Esophagus muscularis mucosa (tissue), 4 donors: ENCODE data around the gene LYPD4.

Source experiments
- EP300 ChIP-seq: sonication (generic); formaldehyde crosslinking; IDR thresholded peaks from one replicate; pipeline ENCODE4 v1.6.1; 2017; ENCODE audit warnings: antibody characterized with exemption
- POLR2A ChIP-seq: fragments of 450-650 bp; IDR thresholded peaks from one replicate; pipeline ENCODE4 v1.6.1; 2017; ENCODE audit warnings: antibody characterized with exemption, moderate library complexity, mild to moderate bottlenecking, low read depth
- POLR2AphosphoS5 ChIP-seq, 2 donors: sonication (generic); formaldehyde crosslinking; IDR thresholded peaks; one replicate each; pipeline ENCODE4 v1.6.1; 2017; ENCODE audit warnings: antibody characterized with exemption in 2 of 2
- TF ChIP-seq, protein P1 (sequence below), 3 experiments: fragments of 200-600 bp in 2 of 3; fragments of 450-650 bp in 1 of 3; sonication (generic) in 2 of 3; IDR thresholded peaks; one replicate each; pipeline ENCODE4 v1.5.1; 2017 to 2019; ENCODE audit warnings: antibody characterized with exemption in 3 of 3, mild to moderate bottlenecking in 2 of 3, moderate library complexity in 1 of 3

DNA sequence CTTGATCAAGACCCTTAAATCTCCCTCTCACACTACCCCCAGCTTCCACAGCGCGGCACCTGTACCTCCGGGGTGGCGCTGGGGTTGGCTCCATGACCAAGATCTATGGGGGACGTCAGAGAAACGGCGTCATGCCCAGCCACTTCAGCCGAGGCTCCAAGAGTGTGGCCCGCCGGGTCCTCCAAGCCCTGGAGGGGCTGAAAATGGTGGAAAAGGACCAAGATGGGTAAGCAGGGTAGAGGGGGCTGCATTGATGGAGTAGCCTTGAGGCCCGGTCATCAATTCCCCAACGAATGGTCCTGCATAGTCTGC, 24.5 kb upstream of the LYPD4 start:
- TF ChIP-seq, protein P1, sequence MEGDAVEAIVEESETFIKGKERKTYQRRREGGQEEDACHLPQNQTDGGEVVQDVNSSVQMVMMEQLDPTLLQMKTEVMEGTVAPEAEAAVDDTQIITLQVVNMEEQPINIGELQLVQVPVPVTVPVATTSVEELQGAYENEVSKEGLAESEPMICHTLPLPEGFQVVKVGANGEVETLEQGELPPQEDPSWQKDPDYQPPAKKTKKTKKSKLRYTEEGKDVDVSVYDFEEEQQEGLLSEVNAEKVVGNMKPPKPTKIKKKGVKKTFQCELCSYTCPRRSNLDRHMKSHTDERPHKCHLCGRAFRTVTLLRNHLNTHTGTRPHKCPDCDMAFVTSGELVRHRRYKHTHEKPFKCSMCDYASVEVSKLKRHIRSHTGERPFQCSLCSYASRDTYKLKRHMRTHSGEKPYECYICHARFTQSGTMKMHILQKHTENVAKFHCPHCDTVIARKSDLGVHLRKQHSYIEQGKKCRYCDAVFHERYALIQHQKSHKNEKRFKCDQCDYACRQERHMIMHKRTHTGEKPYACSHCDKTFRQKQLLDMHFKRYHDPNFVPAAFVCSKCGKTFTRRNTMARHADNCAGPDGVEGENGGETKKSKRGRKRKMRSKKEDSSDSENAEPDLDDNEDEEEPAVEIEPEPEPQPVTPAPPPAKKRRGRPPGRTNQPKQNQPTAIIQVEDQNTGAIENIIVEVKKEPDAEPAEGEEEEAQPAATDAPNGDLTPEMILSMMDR (IDR thresholded peaks at IDR 0.05), result no peak
- TF ChIP-seq POLR2A (no peak), POLR2AphosphoS5 (IDR thresholded peaks at IDR 0.05) (no peak), EP300 (no peak)
